Measurements from ENCODE around the gene LYRM4.

The LYRM4 gene

GRCh38 chr6:5142915-5143314 lies 117.8 kb downstream of the LYRM4 start:
- no peak overlapping the region for H3K4me3 ChIP-seq (ENCODE audit: low read depth, low read length)
- H3K14ac ChIP-seq (ENCODE audit: low read length): no peak overlapping the region
- H4K91ac ChIP-seq (ENCODE audit: low read depth, low read length): no peak overlapping the region
- no peak overlapping the region for H3K9ac ChIP-seq (ENCODE audit: low read length)
- H3K4ac ChIP-seq (ENCODE audit: low read depth, low read length): no peak overlapping the region
- no peak overlapping the region for H2AK5ac ChIP-seq (ENCODE audit: low read length)
- no peak overlapping the region for H4K8ac ChIP-seq (ENCODE audit: low read depth, low read length)
- peaks cover 2% of the 10 kb centered on the region for H3K9me3 ChIP-seq (ENCODE audit: insufficient read depth, low read depth, low read length)
- H3K27me3 ChIP-seq (ENCODE audit: insufficient read depth, low read length): no peaks in the 10 kb centered on the region
- H2BK120ac ChIP-seq (ENCODE audit: insufficient read depth, low read length, poor library complexity): no peak overlapping the region
- peaks cover 7 to 10% of the 10 kb centered on the region in 2 experiments for H3K4me1 ChIP-seq (ENCODE audit: control insufficient read depth in 1 of 2, insufficient read depth in 2 of 2, low read length in 2 of 2)
- no CpG with 5 or more reads among the region's 11 CpGs for whole genome bisulfite sequencing (ENCODE audit: extremely low coverage, insufficient coverage, insufficient read length)
- no peak overlapping the region for H3K27ac ChIP-seq (ENCODE audit: low read depth, low read length)
- H4K12ac ChIP-seq (ENCODE audit: low read depth, low read length): no peak overlapping the region
- no peak overlapping the region for H2BK12ac ChIP-seq (ENCODE audit: low read length)
- H2BK5ac ChIP-seq (ENCODE audit: low read depth, low read length, poor library complexity): no peak overlapping the region
- no peaks in the 10 kb centered on the region for H3K36me3 ChIP-seq (ENCODE audit: control insufficient read depth in 1 of 2, insufficient read depth in 2 of 2, low read length in 2 of 2)
- no peak for DNase-seq
- H3K23ac ChIP-seq (ENCODE audit: low read length): no peak overlapping the region
- H2AFZ ChIP-seq (ENCODE audit: insufficient read depth, low read length, poor library complexity): no peak overlapping the region
- H3K79me2 ChIP-seq (ENCODE audit: control insufficient read depth, insufficient read depth, low read length, poor library complexity): no peaks in the 10 kb centered on the region
- H3K4me2 ChIP-seq (ENCODE audit: low read length): no peak overlapping the region
- H3K18ac ChIP-seq (ENCODE audit: low read length): no peak overlapping the region
- H3K79me1 ChIP-seq (ENCODE audit: low read length): peaks cover 2% of the 10 kb centered on the region

GRCh38 chr6:5142131-5142530 lies 118.6 kb downstream of the LYRM4 start:
- H3K79me2 ChIP-seq (ENCODE audit: control insufficient read depth, insufficient read depth, low read length, poor library complexity): no peaks in the 10 kb centered on the region
- no peak overlapping the region for H3K27ac ChIP-seq (ENCODE audit: low read depth, low read length)
- no peak overlapping the region for H4K8ac ChIP-seq (ENCODE audit: low read depth, low read length)
- H3K4ac ChIP-seq (ENCODE audit: low read depth, low read length): no peak overlapping the region
- WGBS (ENCODE audit: extremely low coverage, insufficient coverage, insufficient read length): no CpG with 5 or more reads among the region's 4 CpGs
- H2AFZ ChIP-seq (ENCODE audit: insufficient read depth, low read length, poor library complexity): no peak overlapping the region
- H3K79me1 ChIP-seq (ENCODE audit: low read length): peaks cover 2% of the 10 kb centered on the region
- H3K14ac ChIP-seq (ENCODE audit: low read length): no peak overlapping the region
- no peak overlapping the region for H3K23ac ChIP-seq (ENCODE audit: low read length)
- H4K91ac ChIP-seq (ENCODE audit: low read depth, low read length): no peak overlapping the region
- no peak overlapping the region for H2AK5ac ChIP-seq (ENCODE audit: low read length)
- H3K18ac ChIP-seq (ENCODE audit: low read length): no peak overlapping the region
- H2BK120ac ChIP-seq (ENCODE audit: insufficient read depth, low read length, poor library complexity): no peak overlapping the region
- no peak overlapping the region for H2BK5ac ChIP-seq (ENCODE audit: low read depth, low read length, poor library complexity)
- no peaks in the 10 kb centered on the region for H3K36me3 ChIP-seq (ENCODE audit: control insufficient read depth in 1 of 2, insufficient read depth in 2 of 2, low read length in 2 of 2)
- no peak overlapping the region for H2BK12ac ChIP-seq (ENCODE audit: low read length)
- no peak for DNase-seq
- no peaks in the 10 kb centered on the region for H3K27me3 ChIP-seq (ENCODE audit: insufficient read depth, low read length)
- peaks cover 7 to 10% of the 10 kb centered on the region in 2 experiments for H3K4me1 ChIP-seq (ENCODE audit: control insufficient read depth in 1 of 2, insufficient read depth in 2 of 2, low read length in 2 of 2)
- no peak overlapping the region for H4K12ac ChIP-seq (ENCODE audit: low read depth, low read length)
- H3K4me3 ChIP-seq (ENCODE audit: low read depth, low read length): no peak overlapping the region
- no peak overlapping the region for H3K9ac ChIP-seq (ENCODE audit: low read length)
- peaks cover 2% of the 10 kb centered on the region for H3K9me3 ChIP-seq (ENCODE audit: insufficient read depth, low read depth, low read length)
- H3K4me2 ChIP-seq (ENCODE audit: low read length): no peak overlapping the region

GRCh38 chr6:5141046-5141445 lies 119.7 kb downstream of the LYRM4 start:
- DNase-seq: no peak

GRCh38 chr6:5139828-5140771 lies 120.7 kb downstream of the LYRM4 start:
- no peak overlapping the region for H3K14ac ChIP-seq (ENCODE audit: low read length)
- H2BK12ac ChIP-seq (ENCODE audit: low read length): no peak overlapping the region
- no peak overlapping the region for H2BK5ac ChIP-seq (ENCODE audit: low read depth, low read length, poor library complexity)
- H2AK5ac ChIP-seq (ENCODE audit: low read length): no peak overlapping the region
- no peak overlapping the region for H2AFZ ChIP-seq (ENCODE audit: insufficient read depth, low read length, poor library complexity)
- H3K23ac ChIP-seq (ENCODE audit: low read length): no peak overlapping the region
- no peaks in the 10 kb centered on the region for H3K27me3 ChIP-seq (ENCODE audit: insufficient read depth, low read length)
- H3K79me1 ChIP-seq (ENCODE audit: low read length): no peaks in the 10 kb centered on the region
- H4K91ac ChIP-seq (ENCODE audit: low read depth, low read length): no peak overlapping the region
- H3K4me3 ChIP-seq (ENCODE audit: low read depth, low read length): no peak overlapping the region
- no peak overlapping the region for H3K18ac ChIP-seq (ENCODE audit: low read length)
- WGBS (ENCODE audit: extremely low coverage, insufficient coverage, insufficient read length): no CpG with 5 or more reads among the region's 12 CpGs
- H3K9me3 ChIP-seq (ENCODE audit: insufficient read depth, low read depth, low read length): peaks cover 2% of the 10 kb centered on the region
- no peak overlapping the region for H4K12ac ChIP-seq (ENCODE audit: low read depth, low read length)
- no peak overlapping the region for H3K4ac ChIP-seq (ENCODE audit: low read depth, low read length)
- no peaks in the 10 kb centered on the region for H3K4me1 ChIP-seq (ENCODE audit: control insufficient read depth in 1 of 2, insufficient read depth in 2 of 2, low read length in 2 of 2)
- no peak for DNase-seq
- no peak overlapping the region for H3K4me2 ChIP-seq (ENCODE audit: low read length)
- H2BK120ac ChIP-seq (ENCODE audit: insufficient read depth, low read length, poor library complexity): no peak overlapping the region
- H3K27ac ChIP-seq (ENCODE audit: low read depth, low read length): no peak overlapping the region
- H4K8ac ChIP-seq (ENCODE audit: low read depth, low read length): no peak overlapping the region
- H3K79me2 ChIP-seq (ENCODE audit: control insufficient read depth, insufficient read depth, low read length, poor library complexity): no peaks in the 10 kb centered on the region
- H3K36me3 ChIP-seq (ENCODE audit: control insufficient read depth in 1 of 2, insufficient read depth in 2 of 2, low read length in 2 of 2): no peaks in the 10 kb centered on the region
- H3K9ac ChIP-seq (ENCODE audit: low read length): no peak overlapping the region

More at GRCh38 chr6:5141046-5141445, 119.7 kb downstream of the LYRM4 start:
- no peak overlapping the region for H3K4ac ChIP-seq (ENCODE audit: low read depth, low read length)
- H2BK120ac ChIP-seq (ENCODE audit: insufficient read depth, low read length, poor library complexity): no peak overlapping the region
- no peak overlapping the region for H2BK5ac ChIP-seq (ENCODE audit: low read depth, low read length, poor library complexity)
- no peak overlapping the region for H3K9ac ChIP-seq (ENCODE audit: low read length)
- peaks cover 0 to 2% of the 10 kb centered on the region in 2 experiments for H3K4me1 ChIP-seq (ENCODE audit: control insufficient read depth in 1 of 2, insufficient read depth in 2 of 2, low read length in 2 of 2)
- no peak overlapping the region for H4K12ac ChIP-seq (ENCODE audit: low read depth, low read length)
- H4K8ac ChIP-seq (ENCODE audit: low read depth, low read length): no peak overlapping the region
- no CpG with 5 or more reads among the region's 3 CpGs for WGBS (ENCODE audit: extremely low coverage, insufficient coverage, insufficient read length)
- H3K4me3 ChIP-seq (ENCODE audit: low read depth, low read length): no peak overlapping the region
- no peak overlapping the region for H2BK12ac ChIP-seq (ENCODE audit: low read length)
- no peak overlapping the region for H3K4me2 ChIP-seq (ENCODE audit: low read length)
- no peak overlapping the region for H3K23ac ChIP-seq (ENCODE audit: low read length)
- H3K79me1 ChIP-seq (ENCODE audit: low read length): no peaks in the 10 kb centered on the region
- no peak overlapping the region for H3K27ac ChIP-seq (ENCODE audit: low read depth, low read length)
- H3K9me3 ChIP-seq (ENCODE audit: insufficient read depth, low read depth, low read length): peaks cover 2% of the 10 kb centered on the region
- H3K14ac ChIP-seq (ENCODE audit: low read length): no peak overlapping the region
- H3K27me3 ChIP-seq (ENCODE audit: insufficient read depth, low read length): no peaks in the 10 kb centered on the region
- no peak overlapping the region for H2AFZ ChIP-seq (ENCODE audit: insufficient read depth, low read length, poor library complexity)
- no peak overlapping the region for H4K91ac ChIP-seq (ENCODE audit: low read depth, low read length)
- H3K79me2 ChIP-seq (ENCODE audit: control insufficient read depth, insufficient read depth, low read length, poor library complexity): no peaks in the 10 kb centered on the region
- no peak overlapping the region for H3K18ac ChIP-seq (ENCODE audit: low read length)
- H2AK5ac ChIP-seq (ENCODE audit: low read length): no peak overlapping the region
- H3K36me3 ChIP-seq (ENCODE audit: control insufficient read depth in 1 of 2, insufficient read depth in 2 of 2, low read length in 2 of 2): no peaks in the 10 kb centered on the region

Measured in trophoblast cell (in vitro differentiated cells and primary cell).